HEK293 (cell line): Measurements from ENCODE around the gene SEPTIN3.

Experiments used
- CTCF ChIA-PET: fragments of 350-600 bp; formaldehyde crosslinking; extraction: SDS; loops from one replicate; lab custom pipeline; 2021; ENCODE audit warnings: antibody characterized with exemption; lab: Yijun Ruan, JAX
- POLR2A ChIA-PET: fragments of 300-600 bp; formaldehyde crosslinking; extraction: SDS; loops from one replicate; lab custom pipeline; 2020; ENCODE audit warnings: antibody characterized with exemption, inconsistent platforms; lab: Yijun Ruan, JAX
- H3K27ac ChIP-seq: fragments of 200-500 bp; sonication (Bioruptor generic); 2 replicates; pipeline ENCODE4 v1.5.1; 2014; ENCODE audit warnings: low read depth, low read length, control low read depth, inconsistent platforms; ENCODE audit errors: extremely low read depth
- H3K36me3 ChIP-seq, 2 experiments: fragments of 200-500 bp in 1 of 2; sonication (Bioruptor generic) in 1 of 2; 1 replicate in 1 of 2; 2 replicates in 1 of 2; pipeline ENCODE4 v1.5.1; 2014 to 2017; ENCODE audit warnings: inconsistent platforms in 2 of 2, low read length in 2 of 2; ENCODE audit not compliant: control insufficient read depth in 2 of 2, insufficient read depth in 1 of 2
- H3K4me1 ChIP-seq: fragments of 200-500 bp; sonication (Bioruptor generic); 2 replicates; pipeline ENCODE4 v1.5.1; 2014; ENCODE audit warnings: mild to moderate bottlenecking, low read length, inconsistent platforms; ENCODE audit not compliant: control insufficient read depth, insufficient read depth
- H3K4me3 ChIP-seq: 2 replicates; pipeline ENCODE4 v1.5.1; 2011; ENCODE audit warnings: low read depth, mild to moderate bottlenecking, control low read depth, low read length, moderate library complexity
- H3K9me3 ChIP-seq: fragments of 200-500 bp; sonication (Bioruptor generic); 2 replicates; pipeline ENCODE4 v1.5.1; 2014; ENCODE audit warnings: low read depth, low read length, inconsistent platforms; ENCODE audit not compliant: control insufficient read depth, insufficient read depth
- GLIS1 ChIP-seq: fragments of 450-650 bp; formaldehyde crosslinking; IDR thresholded peaks from 2 replicates; pipeline ENCODE4 v1.5.1; 2016; ENCODE audit warnings: missing biosample characterization, missing genetic modification characterization
- GLIS2 ChIP-seq: fragments of 450-650 bp; formaldehyde crosslinking; IDR thresholded peaks from 2 replicates; pipeline ENCODE4 v1.5.1; 2016; ENCODE audit warnings: missing biosample characterization, missing genetic modification characterization
- IKZF3 ChIP-seq: fragments of 450-650 bp; IDR thresholded peaks from 2 replicates; pipeline ENCODE4 v1.5.0; 2018; ENCODE audit warnings: missing biosample characterization, mild to moderate bottlenecking, missing genetic modification characterization, moderate library complexity
- TRIM28 ChIP-seq: IDR thresholded peaks from 2 replicates; pipeline ENCODE4 v1.6.1; 2011; ENCODE audit warnings: low read length, control low read depth, borderline replicate concordance
- TSHZ1 ChIP-seq: fragments of 450-650 bp; formaldehyde crosslinking; IDR thresholded peaks from 2 replicates; pipeline ENCODE4 v1.5.1; 2016; ENCODE audit warnings: missing biosample characterization, missing genetic modification characterization, borderline replicate concordance
- ZBTB17 ChIP-seq: fragments of 450-650 bp; formaldehyde crosslinking; IDR thresholded peaks from 2 replicates; pipeline ENCODE4 v1.5.1; 2016; ENCODE audit warnings: missing biosample characterization, missing genetic modification characterization
- ZBTB20 ChIP-seq: fragments of 450-650 bp; formaldehyde crosslinking; IDR thresholded peaks from 2 replicates; pipeline ENCODE4 v1.5.1; 2016; ENCODE audit warnings: missing biosample characterization, missing genetic modification characterization
- ZBTB44 ChIP-seq: fragments of 450-650 bp; IDR thresholded peaks from 2 replicates; pipeline ENCODE4 v1.5.1; 2018; ENCODE audit warnings: missing biosample characterization, mild to moderate bottlenecking, missing genetic modification characterization
- ZFP69B ChIP-seq: fragments of 450-650 bp; formaldehyde crosslinking; IDR thresholded peaks from 2 replicates; pipeline ENCODE4 v1.5.1; 2016; ENCODE audit warnings: missing biosample characterization, missing genetic modification characterization
- ZNF138 ChIP-seq: fragments of 450-650 bp; formaldehyde crosslinking; IDR thresholded peaks from 2 replicates; pipeline ENCODE4 v1.5.1; 2016; ENCODE audit warnings: missing biosample characterization, missing genetic modification characterization, borderline replicate concordance
- ZNF24 ChIP-seq: fragments of 450-650 bp; formaldehyde crosslinking; IDR thresholded peaks from 2 replicates; pipeline ENCODE4 v1.5.1; 2016; ENCODE audit warnings: missing biosample characterization, missing genetic modification characterization
- ZNF280D ChIP-seq: fragments of 450-650 bp; formaldehyde crosslinking; IDR thresholded peaks from 2 replicates; pipeline ENCODE4 v1.5.1; 2016; ENCODE audit warnings: missing biosample characterization, missing genetic modification characterization
- ZNF335 ChIP-seq: fragments of 450-650 bp; formaldehyde crosslinking; conservative IDR thresholded peaks from 2 replicates; pipeline ENCODE4 v1.5.1; 2016; ENCODE audit warnings: missing biosample characterization, missing genetic modification characterization
- ZNF37A ChIP-seq: fragments of 450-650 bp; IDR thresholded peaks from 2 replicates; pipeline ENCODE4 v1.5.1; 2018; ENCODE audit warnings: missing biosample characterization, missing genetic modification characterization
- ZNF548 ChIP-seq: fragments of 450-650 bp; formaldehyde crosslinking; IDR thresholded peaks from 2 replicates; pipeline ENCODE4 v1.5.1; 2016; ENCODE audit warnings: missing biosample characterization, missing genetic modification characterization
- ZNF621 ChIP-seq: fragments of 450-650 bp; formaldehyde crosslinking; IDR thresholded peaks from 2 replicates; pipeline ENCODE4 v1.5.1; 2017; ENCODE audit warnings: missing biosample characterization, missing genetic modification characterization
- ZNF623 ChIP-seq: fragments of 450-650 bp; formaldehyde crosslinking; IDR thresholded peaks from 2 replicates; pipeline ENCODE4 v1.5.1; 2016; ENCODE audit warnings: missing biosample characterization, missing genetic modification characterization
- ZNF624 ChIP-seq: fragments of 450-650 bp; formaldehyde crosslinking; IDR thresholded peaks from 2 replicates; pipeline ENCODE4 v1.5.1; 2017; ENCODE audit warnings: missing biosample characterization, missing genetic modification characterization
- ZNF692 ChIP-seq: fragments of 450-650 bp; formaldehyde crosslinking; IDR thresholded peaks from 2 replicates; pipeline ENCODE4 v1.5.1; 2016; ENCODE audit warnings: missing biosample characterization, missing genetic modification characterization
- ZSCAN16 ChIP-seq: fragments of 450-650 bp; formaldehyde crosslinking; IDR thresholded peaks from 2 replicates; pipeline ENCODE4 v1.5.1; 2016; ENCODE audit warnings: missing biosample characterization, missing genetic modification characterization
- ZSCAN30 ChIP-seq: fragments of 450-650 bp; IDR thresholded peaks from 2 replicates; pipeline ENCODE4 v1.5.1; 2018; ENCODE audit warnings: missing biosample characterization, mild to moderate bottlenecking, missing genetic modification characterization, moderate library complexity
- ZXDB ChIP-seq: fragments of 450-650 bp; formaldehyde crosslinking; IDR thresholded peaks from 2 replicates; pipeline ENCODE4 v1.5.1; 2016; ENCODE audit warnings: missing biosample characterization, missing genetic modification characterization
- TF ChIP-seq, protein P1 (sequence below): fragments of 450-650 bp; formaldehyde crosslinking; IDR thresholded peaks from 2 replicates; pipeline ENCODE4 v1.5.1; 2016; ENCODE audit warnings: missing biosample characterization, missing genetic modification characterization, low read depth

SEPTIN3 gene

DNA sequence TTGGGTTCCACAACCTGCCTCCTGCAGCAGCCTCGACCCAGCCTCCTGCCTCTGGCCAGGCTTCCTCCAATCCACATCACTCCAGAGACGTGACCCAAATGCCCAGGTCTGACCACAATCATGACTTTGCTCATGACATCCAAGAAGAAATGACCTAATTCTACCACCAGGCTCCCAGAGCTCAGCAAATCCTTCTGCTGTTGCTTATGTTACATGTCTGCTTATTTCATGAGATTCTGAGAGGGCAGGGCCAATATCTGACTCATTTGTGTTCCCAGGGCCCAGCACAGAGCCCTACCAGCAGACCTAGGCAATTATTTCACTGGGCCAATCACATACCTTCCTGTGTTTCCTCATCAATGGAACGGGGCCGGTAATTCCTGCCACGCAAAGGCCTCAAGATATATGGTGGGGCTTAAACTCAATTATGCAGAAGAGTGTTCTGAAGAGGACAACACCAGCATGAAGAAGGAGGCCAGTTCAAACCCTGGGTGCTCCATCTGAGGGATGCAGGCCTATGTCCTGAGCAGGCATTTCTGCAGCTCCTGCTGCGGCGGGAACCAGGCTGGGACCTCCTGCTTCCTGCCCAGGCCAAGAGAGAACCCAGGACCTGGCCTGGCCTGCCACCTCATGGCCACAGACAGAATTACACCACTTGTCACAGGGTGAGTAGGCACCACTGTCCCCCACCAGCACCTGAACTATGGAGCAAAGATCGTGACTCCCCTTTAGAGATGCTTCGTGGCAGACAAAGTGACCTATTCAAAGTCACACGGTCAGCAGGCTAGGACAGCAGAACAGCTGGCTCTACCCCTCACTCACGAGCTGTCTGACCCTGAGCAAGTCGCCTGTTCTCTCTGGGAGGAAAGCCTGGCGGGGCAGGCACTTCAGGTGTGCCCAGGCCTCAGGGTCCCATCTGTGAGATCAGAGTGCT is 28.1 kb upstream of the SEPTIN3 start (continued):
- TF ChIP-seq ZBTB17 (tag by site-specific recombination), result peak; percentile 64
- peak; percentile 67 for TF ChIP-seq ZNF335
- TF ChIP-seq GLIS1 (tag by site-specific recombination), result peak; percentile 53
- no peak for TF ChIP-seq TSHZ1
- peak; percentile 68; the same call in 1 of the 2 replicates for TF ChIP-seq ZBTB44
- no peak for TF ChIP-seq ZNF37A (tag by site-specific recombination)
- TF ChIP-seq ZBTB20 (tag by site-specific recombination), result peak; percentile 36; the same call in 1 of the 2 replicates
- no peak for TF ChIP-seq ZNF280D (tag by site-specific recombination)
- peak; percentile 69; the same call in 1 of the 2 replicates for TF ChIP-seq IKZF3

DNA sequence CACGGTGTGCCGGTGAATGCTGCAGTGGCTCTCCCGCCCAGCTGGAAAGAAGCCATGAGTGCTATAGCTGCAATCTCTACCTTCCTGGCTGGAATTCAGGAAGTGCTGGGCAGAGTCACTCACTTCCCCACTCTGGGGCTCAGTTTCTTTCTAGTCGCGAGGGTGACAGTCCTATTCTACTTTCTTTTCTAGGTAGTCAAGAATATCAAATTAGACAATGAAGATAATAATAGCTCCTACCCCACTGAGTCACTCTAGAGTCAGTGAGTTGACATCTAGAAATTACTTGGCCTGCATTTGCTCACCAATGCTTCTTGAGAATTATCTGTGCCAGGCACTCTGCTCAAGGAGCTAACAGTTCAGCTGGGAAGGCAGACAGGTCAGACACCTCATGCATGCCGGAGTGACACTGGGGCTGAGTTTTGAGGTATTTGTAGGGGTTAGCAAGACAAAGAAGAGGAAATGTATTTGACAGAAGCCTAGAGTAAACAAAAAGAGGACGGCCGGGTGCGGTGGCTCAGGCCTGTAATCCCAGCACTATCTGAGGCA is 25.5 kb upstream of the SEPTIN3 start:
- Histone ChIP-seq H3K27ac (0 out of 2 replicates have a peak overlapping the region, but pooled peaks have one; percentile 13), H3K4me3 (no peak overlapping the region), H3K36me3 (peaks cover 41 to 66% of the 10 kb centered on the region in 2 experiments; a peak in 2 of 3 replicates), H3K4me1 (no peaks in the 10 kb centered on the region; the same call in 1 of the 2 replicates), H3K9me3 (no peaks in the 10 kb centered on the region)
- ChIA-PET POLR2A (interaction anchor here (0.9 to 1.6 kb wide), 4 partner anchors 9 to 270 kb away, joined by 3 to 8 read pairs (median 4); no protein-coding TSS in a partner anchor), CTCF (interaction anchor here (0.6 to 2.7 kb wide), 4 partner anchors 19 to 500 kb away, joined by 3 to 18 read pairs (median 4); no protein-coding TSS in a partner anchor)
- TF ChIP-seq IKZF3 (no peak), ZNF624 (tag by site-specific recombination) (no peak), ZNF548 (tag by site-specific recombination) (no peak), ZNF692 (tag by site-specific recombination) (no peak), ZSCAN16 (tag by site-specific recombination) (no peak), TRIM28 (no peak), ZNF24 (no peak), ZFP69B (no peak), GLIS2 (tag by site-specific recombination) (no peak), ZXDB (tag by site-specific recombination) (no peak), ZNF621 (tag by site-specific recombination) (no peak), ZSCAN30 (no peak), ZNF623 (tag by site-specific recombination) (no peak), ZNF138 (tag by site-specific recombination) (no peak)
- TF ChIP-seq, protein P1, sequence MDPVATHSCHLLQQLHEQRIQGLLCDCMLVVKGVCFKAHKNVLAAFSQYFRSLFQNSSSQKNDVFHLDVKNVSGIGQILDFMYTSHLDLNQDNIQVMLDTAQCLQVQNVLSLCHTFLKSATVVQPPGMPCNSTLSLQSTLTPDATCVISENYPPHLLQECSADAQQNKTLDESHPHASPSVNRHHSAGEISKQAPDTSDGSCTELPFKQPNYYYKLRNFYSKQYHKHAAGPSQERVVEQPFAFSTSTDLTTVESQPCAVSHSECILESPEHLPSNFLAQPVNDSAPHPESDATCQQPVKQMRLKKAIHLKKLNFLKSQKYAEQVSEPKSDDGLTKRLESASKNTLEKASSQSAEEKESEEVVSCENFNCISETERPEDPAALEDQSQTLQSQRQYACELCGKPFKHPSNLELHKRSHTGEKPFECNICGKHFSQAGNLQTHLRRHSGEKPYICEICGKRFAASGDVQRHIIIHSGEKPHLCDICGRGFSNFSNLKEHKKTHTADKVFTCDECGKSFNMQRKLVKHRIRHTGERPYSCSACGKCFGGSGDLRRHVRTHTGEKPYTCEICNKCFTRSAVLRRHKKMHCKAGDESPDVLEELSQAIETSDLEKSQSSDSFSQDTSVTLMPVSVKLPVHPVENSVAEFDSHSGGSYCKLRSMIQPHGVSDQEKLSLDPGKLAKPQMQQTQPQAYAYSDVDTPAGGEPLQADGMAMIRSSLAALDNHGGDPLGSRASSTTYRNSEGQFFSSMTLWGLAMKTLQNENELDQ, result no peak
